HepG2 (cell line): ENCODE data around the gene GPS2. TPM values are rescaled to one million over a fixed set of nuclear protein-coding genes. Genes with fewer than 3 reads are reported as not detected.

ENCODE experiments used
- ATF7-NPFF ChIP-seq: sonication (generic); formaldehyde crosslinking; IDR thresholded peaks from 2 replicates; pipeline ENCODE4 v1.8.1; 2023; ENCODE audit warnings: mild to moderate bottlenecking, low read depth, missing genetic modification reagents, moderate library complexity
- NBN ChIP-seq: fragments of 450-650 bp; conservative IDR thresholded peaks from 2 replicates; pipeline ENCODE4 v1.6.1; 2017
- SAFB2 ChIP-seq: sonication (generic); formaldehyde crosslinking; IDR thresholded peaks from 2 replicates; pipeline ENCODE4 v1.5.1; 2020; ENCODE audit warnings: missing genetic modification reagents, low read depth, mild to moderate bottlenecking, borderline replicate concordance
- SKI ChIP-seq: fragments of 450-650 bp; IDR thresholded peaks from one replicate; pipeline ENCODE4 v1.6.1; 2018; ENCODE audit warnings: mild to moderate bottlenecking; ENCODE audit not compliant: partially characterized antibody
- TCF7 ChIP-seq: sonication (generic); IDR thresholded peaks from 2 replicates; pipeline ENCODE4 v1.6.1; 2016; ENCODE audit warnings: antibody characterized with exemption, low read depth
- ZNF24 ChIP-seq: fragments of 450-650 bp; IDR thresholded peaks from 2 replicates; pipeline ENCODE4 v1.6.1; 2017; ENCODE audit warnings: antibody characterized with exemption, mild to moderate bottlenecking
- ZNF337 ChIP-seq: sonication (generic); formaldehyde crosslinking; IDR thresholded peaks from 2 replicates; pipeline ENCODE4 v1.5.1; 2020; ENCODE audit warnings: missing genetic modification reagents, low read depth, mild to moderate bottlenecking, borderline replicate concordance
- ZNF367 ChIP-seq: sonication (generic); formaldehyde crosslinking; IDR thresholded peaks from 2 replicates; pipeline ENCODE4 v1.4.0; 2020; ENCODE audit warnings: missing genetic modification reagents, borderline replicate concordance
- ZNF644 ChIP-seq: IDR thresholded peaks from 2 replicates; pipeline ENCODE4 v1.6.1; 2016; ENCODE audit warnings: low read depth
- polyA plus RNA-seq, 8 experiments: library from polyadenylated mRNA; depleted of rRNA in 3 of 8; stranded (reverse) in 7 of 8; unstranded in 1 of 8; fragments of >200 nt; fragmentation: Illumina TruSeq in 4 of 8; extraction: Trizol in 4 of 8; gene quantifications; 2 replicates each; pipeline versions ENCODE4 v1.2.1 to v1.2.3, GENCODE V29; 2011 to 2016; ENCODE audit warnings: low read depth in 4 of 8, missing spikeins in 1 of 8, mixed read lengths in 1 of 8; ENCODE audit not compliant: insufficient read depth in 1 of 8
- total RNA-seq, 5 experiments: library from RNA; depleted of rRNA; stranded (reverse); fragments of >200 nt; fragmentation: Illumina TruSeq; extraction: Trizol; gene quantifications; 2 replicates each; pipeline ENCODE4 v1.2.3, GENCODE V29; 2016; ENCODE audit warnings: low read depth in 1 of 5
- TF ChIP-seq, protein P1 (sequence below): sonication (generic); formaldehyde crosslinking; IDR thresholded peaks from 2 replicates; pipeline ENCODE4 v1.4.0; 2020; ENCODE audit warnings: missing genetic modification reagents
- TF ChIP-seq, protein P2 (sequence below): sonication (generic); formaldehyde crosslinking; IDR thresholded peaks from 2 replicates; pipeline ENCODE4 v1.4.0; 2020; ENCODE audit warnings: missing genetic modification reagents
- TF ChIP-seq, protein P3 (sequence below): IDR thresholded peaks from 2 replicates; pipeline ENCODE4 v1.6.1; 2012; ENCODE audit warnings: low read length, improper control_type of control experiment
- TF ChIP-seq, protein P4 (sequence below): sonication (generic); formaldehyde crosslinking; conservative IDR thresholded peaks from 2 replicates; pipeline ENCODE4 v1.8.0; 2022; ENCODE audit warnings: missing genetic modification reagents
- TF ChIP-seq, protein P5 (sequence below): IDR thresholded peaks from 2 replicates; pipeline ENCODE4 v1.6.1; 2016; ENCODE audit warnings: low read depth, control low read depth
- TF ChIP-seq, protein P6 (sequence below): sonication (generic); formaldehyde crosslinking; IDR thresholded peaks from 2 replicates; pipeline ENCODE4 v1.5.1; 2020; ENCODE audit warnings: mild to moderate bottlenecking, missing genetic modification reagents, moderate library complexity

Gene GPS2
- total and polyA plus RNA-seq, 2 of the 13 experiments (the other 11 are each of a cell fraction or from before 2014, with no cell fraction given), result 58.0 to 59.4 TPM

DNA sequence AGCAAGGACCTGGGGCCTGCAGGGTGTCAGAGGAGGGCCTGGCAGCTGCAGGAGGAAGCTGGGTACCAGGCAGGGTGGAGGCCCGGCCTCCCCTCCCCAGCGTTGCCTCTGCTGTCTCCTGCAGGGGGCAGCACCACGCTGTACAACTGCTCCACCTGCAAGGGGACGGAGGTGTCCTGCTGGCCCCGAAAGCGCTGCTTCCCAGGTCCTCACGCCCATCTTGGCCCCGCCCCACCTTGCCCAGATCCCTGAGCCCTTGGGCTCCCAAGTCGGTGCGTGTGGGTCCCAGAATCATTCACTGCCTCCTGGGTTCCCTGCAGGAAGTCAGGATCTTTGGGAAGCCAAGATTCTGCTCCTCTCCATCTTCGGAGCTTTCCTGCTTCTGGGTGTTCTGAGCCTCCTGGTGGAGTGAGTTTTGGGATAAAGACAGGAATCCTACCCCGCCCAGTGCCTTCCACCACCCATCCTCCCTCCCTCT is 41.0 kb upstream of the GPS2 start (continued):
- TF ChIP-seq, protein P1, sequence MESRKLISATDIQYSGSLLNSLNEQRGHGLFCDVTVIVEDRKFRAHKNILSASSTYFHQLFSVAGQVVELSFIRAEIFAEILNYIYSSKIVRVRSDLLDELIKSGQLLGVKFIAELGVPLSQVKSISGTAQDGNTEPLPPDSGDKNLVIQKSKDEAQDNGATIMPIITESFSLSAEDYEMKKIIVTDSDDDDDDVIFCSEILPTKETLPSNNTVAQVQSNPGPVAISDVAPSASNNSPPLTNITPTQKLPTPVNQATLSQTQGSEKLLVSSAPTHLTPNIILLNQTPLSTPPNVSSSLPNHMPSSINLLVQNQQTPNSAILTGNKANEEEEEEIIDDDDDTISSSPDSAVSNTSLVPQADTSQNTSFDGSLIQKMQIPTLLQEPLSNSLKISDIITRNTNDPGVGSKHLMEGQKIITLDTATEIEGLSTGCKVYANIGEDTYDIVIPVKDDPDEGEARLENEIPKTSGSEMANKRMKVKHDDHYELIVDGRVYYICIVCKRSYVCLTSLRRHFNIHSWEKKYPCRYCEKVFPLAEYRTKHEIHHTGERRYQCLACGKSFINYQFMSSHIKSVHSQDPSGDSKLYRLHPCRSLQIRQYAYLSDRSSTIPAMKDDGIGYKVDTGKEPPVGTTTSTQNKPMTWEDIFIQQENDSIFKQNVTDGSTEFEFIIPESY, result peak; percentile 34; the same call in 1 of the 2 replicates
- TF ChIP-seq, protein P2, sequence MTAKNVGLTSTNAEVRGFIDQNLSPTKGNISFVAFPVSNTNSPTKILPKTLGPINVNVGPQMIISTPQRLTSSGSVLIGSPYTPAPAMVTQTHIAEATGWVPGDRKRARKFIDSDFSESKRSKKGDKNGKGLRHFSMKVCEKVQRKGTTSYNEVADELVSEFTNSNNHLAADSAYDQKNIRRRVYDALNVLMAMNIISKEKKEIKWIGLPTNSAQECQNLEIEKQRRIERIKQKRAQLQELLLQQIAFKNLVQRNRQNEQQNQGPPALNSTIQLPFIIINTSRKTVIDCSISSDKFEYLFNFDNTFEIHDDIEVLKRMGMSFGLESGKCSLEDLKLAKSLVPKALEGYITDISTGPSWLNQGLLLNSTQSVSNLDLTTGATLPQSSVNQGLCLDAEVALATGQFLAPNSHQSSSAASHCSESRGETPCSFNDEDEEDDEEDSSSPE (CRISPR knock-in tag), result no peak
- TF ChIP-seq NBN (no peak), SAFB2 (CRISPR knock-in tag) (no peak), ZNF24 (no peak), ATF7-NPFF (CRISPR knock-in tag) (no peak), ZNF337 (CRISPR knock-in tag) (no peak), ZNF644 (CRISPR knock-in tag) (no peak), ZNF367 (no peak), SKI (no peak), TCF7 (no peak)
- TF ChIP-seq, protein P3, sequence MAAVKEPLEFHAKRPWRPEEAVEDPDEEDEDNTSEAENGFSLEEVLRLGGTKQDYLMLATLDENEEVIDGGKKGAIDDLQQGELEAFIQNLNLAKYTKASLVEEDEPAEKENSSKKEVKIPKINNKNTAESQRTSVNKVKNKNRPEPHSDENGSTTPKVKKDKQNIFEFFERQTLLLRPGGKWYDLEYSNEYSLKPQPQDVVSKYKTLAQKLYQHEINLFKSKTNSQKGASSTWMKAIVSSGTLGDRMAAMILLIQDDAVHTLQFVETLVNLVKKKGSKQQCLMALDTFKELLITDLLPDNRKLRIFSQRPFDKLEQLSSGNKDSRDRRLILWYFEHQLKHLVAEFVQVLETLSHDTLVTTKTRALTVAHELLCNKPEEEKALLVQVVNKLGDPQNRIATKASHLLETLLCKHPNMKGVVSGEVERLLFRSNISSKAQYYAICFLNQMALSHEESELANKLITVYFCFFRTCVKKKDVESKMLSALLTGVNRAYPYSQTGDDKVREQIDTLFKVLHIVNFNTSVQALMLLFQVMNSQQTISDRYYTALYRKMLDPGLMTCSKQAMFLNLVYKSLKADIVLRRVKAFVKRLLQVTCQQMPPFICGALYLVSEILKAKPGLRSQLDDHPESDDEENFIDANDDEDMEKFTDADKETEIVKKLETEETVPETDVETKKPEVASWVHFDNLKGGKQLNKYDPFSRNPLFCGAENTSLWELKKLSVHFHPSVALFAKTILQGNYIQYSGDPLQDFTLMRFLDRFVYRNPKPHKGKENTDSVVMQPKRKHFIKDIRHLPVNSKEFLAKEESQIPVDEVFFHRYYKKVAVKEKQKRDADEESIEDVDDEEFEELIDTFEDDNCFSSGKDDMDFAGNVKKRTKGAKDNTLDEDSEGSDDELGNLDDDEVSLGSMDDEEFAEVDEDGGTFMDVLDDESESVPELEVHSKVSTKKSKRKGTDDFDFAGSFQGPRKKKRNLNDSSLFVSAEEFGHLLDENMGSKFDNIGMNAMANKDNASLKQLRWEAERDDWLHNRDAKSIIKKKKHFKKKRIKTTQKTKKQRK, result no peak
- TF ChIP-seq, protein P4, sequence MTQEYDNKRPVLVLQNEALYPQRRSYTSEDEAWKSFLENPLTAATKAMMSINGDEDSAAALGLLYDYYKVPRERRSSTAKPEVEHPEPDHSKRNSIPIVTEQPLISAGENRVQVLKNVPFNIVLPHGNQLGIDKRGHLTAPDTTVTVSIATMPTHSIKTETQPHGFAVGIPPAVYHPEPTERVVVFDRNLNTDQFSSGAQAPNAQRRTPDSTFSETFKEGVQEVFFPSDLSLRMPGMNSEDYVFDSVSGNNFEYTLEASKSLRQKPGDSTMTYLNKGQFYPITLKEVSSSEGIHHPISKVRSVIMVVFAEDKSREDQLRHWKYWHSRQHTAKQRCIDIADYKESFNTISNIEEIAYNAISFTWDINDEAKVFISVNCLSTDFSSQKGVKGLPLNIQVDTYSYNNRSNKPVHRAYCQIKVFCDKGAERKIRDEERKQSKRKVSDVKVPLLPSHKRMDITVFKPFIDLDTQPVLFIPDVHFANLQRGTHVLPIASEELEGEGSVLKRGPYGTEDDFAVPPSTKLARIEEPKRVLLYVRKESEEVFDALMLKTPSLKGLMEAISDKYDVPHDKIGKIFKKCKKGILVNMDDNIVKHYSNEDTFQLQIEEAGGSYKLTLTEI (CRISPR knock-in tag), result no peak
- TF ChIP-seq, protein P5, sequence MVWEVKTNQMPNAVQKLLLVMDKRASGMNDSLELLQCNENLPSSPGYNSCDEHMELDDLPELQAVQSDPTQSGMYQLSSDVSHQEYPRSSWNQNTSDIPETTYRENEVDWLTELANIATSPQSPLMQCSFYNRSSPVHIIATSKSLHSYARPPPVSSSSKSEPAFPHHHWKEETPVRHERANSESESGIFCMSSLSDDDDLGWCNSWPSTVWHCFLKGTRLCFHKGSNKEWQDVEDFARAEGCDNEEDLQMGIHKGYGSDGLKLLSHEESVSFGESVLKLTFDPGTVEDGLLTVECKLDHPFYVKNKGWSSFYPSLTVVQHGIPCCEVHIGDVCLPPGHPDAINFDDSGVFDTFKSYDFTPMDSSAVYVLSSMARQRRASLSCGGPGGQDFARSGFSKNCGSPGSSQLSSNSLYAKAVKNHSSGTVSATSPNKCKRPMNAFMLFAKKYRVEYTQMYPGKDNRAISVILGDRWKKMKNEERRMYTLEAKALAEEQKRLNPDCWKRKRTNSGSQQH (CRISPR knock-in tag), result no peak
- TF ChIP-seq, protein P6, sequence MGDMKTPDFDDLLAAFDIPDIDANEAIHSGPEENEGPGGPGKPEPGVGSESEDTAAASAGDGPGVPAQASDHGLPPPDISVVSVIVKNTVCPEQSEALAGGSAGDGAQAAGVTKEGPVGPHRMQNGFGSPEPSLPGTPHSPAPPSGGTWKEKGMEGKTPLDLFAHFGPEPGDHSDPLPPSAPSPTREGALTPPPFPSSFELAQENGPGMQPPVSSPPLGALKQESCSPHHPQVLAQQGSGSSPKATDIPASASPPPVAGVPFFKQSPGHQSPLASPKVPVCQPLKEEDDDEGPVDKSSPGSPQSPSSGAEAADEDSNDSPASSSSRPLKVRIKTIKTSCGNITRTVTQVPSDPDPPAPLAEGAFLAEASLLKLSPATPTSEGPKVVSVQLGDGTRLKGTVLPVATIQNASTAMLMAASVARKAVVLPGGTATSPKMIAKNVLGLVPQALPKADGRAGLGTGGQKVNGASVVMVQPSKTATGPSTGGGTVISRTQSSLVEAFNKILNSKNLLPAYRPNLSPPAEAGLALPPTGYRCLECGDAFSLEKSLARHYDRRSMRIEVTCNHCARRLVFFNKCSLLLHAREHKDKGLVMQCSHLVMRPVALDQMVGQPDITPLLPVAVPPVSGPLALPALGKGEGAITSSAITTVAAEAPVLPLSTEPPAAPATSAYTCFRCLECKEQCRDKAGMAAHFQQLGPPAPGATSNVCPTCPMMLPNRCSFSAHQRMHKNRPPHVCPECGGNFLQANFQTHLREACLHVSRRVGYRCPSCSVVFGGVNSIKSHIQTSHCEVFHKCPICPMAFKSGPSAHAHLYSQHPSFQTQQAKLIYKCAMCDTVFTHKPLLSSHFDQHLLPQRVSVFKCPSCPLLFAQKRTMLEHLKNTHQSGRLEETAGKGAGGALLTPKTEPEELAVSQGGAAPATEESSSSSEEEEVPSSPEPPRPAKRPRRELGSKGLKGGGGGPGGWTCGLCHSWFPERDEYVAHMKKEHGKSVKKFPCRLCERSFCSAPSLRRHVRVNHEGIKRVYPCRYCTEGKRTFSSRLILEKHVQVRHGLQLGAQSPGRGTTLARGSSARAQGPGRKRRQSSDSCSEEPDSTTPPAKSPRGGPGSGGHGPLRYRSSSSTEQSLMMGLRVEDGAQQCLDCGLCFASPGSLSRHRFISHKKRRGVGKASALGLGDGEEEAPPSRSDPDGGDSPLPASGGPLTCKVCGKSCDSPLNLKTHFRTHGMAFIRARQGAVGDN (CRISPR knock-in tag), result peak; percentile 64
